Measurements from ENCODE around the gene TRIM27. TPM values are rescaled to one million over a fixed set of nuclear protein-coding genes. Genes with fewer than 3 reads are reported as not detected.

Gene TRIM27
- total RNA-seq, 1 experiment from 2014 or later = 79.8 TPM

DNA sequence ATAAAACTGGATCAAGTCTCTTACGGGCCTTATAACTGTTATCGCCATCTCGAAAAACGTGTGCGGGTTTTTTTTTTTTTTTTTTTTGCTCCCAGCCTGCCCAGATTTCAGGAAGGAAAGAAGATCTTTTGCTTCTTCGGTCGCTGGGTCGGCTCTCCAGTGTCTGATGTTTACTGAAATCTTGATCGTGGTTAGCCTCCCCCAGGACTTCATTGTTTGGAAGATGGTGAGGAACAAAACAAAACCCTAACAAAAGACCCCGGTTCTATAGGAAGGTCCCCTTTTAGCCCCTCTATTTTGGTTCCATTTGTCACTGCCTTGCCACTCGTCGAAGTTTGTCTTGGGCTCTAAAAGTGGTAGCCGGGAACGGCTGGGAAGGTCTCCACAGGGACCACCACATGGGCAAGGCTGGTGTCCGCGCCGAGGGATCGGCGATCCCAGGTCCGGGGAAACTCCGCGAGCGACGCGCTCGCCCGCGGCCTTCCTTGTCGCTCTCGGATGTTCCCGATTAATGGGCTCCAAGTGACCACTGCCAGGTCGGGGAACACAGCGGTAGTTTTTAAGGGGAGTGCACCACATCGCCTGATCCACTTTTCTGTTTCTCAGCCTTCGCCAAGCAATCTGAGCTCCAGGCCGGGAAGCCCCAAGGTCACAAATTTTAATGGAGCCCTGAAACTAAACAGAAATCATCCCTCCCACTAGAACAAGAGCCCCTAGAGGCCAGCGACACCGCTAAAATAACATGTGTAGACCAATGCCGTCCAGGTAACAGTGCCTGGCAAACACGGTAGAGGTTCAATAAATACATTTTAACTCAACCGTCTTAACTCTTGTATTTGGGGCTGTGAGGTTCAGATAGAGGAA, 27.0 kb downstream of the TRIM27 start (continued):
- TF ChIP-seq, protein P1, sequence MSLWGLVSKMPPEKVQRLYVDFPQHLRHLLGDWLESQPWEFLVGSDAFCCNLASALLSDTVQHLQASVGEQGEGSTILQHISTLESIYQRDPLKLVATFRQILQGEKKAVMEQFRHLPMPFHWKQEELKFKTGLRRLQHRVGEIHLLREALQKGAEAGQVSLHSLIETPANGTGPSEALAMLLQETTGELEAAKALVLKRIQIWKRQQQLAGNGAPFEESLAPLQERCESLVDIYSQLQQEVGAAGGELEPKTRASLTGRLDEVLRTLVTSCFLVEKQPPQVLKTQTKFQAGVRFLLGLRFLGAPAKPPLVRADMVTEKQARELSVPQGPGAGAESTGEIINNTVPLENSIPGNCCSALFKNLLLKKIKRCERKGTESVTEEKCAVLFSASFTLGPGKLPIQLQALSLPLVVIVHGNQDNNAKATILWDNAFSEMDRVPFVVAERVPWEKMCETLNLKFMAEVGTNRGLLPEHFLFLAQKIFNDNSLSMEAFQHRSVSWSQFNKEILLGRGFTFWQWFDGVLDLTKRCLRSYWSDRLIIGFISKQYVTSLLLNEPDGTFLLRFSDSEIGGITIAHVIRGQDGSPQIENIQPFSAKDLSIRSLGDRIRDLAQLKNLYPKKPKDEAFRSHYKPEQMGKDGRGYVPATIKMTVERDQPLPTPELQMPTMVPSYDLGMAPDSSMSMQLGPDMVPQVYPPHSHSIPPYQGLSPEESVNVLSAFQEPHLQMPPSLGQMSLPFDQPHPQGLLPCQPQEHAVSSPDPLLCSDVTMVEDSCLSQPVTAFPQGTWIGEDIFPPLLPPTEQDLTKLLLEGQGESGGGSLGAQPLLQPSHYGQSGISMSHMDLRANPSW (CRISPR knock-in tag; conservative IDR thresholded peaks at IDR 0.05; ENCODE audit: low read depth) = no peak
- no peak for TF ChIP-seq CREB1 (CRISPR knock-in tag; IDR thresholded peaks at IDR 0.05)
- TF ChIP-seq, protein P2, sequence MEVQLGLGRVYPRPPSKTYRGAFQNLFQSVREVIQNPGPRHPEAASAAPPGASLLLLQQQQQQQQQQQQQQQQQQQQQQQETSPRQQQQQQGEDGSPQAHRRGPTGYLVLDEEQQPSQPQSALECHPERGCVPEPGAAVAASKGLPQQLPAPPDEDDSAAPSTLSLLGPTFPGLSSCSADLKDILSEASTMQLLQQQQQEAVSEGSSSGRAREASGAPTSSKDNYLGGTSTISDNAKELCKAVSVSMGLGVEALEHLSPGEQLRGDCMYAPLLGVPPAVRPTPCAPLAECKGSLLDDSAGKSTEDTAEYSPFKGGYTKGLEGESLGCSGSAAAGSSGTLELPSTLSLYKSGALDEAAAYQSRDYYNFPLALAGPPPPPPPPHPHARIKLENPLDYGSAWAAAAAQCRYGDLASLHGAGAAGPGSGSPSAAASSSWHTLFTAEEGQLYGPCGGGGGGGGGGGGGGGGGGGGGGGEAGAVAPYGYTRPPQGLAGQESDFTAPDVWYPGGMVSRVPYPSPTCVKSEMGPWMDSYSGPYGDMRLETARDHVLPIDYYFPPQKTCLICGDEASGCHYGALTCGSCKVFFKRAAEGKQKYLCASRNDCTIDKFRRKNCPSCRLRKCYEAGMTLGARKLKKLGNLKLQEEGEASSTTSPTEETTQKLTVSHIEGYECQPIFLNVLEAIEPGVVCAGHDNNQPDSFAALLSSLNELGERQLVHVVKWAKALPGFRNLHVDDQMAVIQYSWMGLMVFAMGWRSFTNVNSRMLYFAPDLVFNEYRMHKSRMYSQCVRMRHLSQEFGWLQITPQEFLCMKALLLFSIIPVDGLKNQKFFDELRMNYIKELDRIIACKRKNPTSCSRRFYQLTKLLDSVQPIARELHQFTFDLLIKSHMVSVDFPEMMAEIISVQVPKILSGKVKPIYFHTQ (CRISPR knock-in tag; IDR thresholded peaks at IDR 0.05) = peak; percentile 69; the same call in 1 of the 2 replicates
- TF ChIP-seq FOXK1 (CRISPR knock-in tag; IDR thresholded peaks at IDR 0.05) = no peak
- TF ChIP-seq, protein P3, sequence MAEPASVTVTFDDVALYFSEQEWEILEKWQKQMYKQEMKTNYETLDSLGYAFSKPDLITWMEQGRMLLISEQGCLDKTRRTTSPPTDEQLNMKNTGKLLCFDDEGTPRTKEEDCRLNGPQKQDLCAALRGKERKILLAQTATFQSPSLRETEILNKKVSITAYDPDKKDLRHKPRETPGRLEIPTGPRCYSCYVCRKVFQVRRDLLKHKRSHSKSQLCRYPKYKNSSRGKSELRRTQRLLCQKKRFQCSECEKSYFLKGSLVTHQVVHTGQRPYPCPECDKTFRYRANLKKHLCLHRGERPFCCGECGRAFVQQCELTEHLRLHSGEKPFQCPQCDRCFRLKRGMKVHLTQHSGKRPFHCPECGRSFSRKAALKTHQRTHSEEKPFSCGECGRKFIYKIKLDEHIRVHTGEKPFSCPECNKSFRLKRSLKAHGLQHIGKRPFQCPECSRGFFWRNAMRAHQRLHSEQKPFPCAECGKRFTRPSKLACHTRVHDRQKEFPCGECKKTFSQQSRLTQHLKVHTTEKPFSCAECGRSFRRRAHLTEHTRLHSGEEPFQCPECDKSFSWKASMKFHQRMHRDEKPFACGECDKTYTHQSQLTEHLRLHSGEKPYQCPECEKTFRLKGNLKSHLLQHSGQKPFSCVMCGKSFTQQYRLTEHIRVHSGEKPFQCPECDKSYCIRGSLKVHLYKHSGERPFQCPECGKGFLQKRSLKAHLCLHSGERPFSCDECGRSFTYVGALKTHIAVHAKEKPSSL (CRISPR knock-in tag; conservative IDR thresholded peaks at IDR 0.05) = no peak
- no peak for TF ChIP-seq ZNF121 (CRISPR knock-in tag; IDR thresholded peaks at IDR 0.05)
- no peak for TF ChIP-seq ESRRA (CRISPR knock-in tag; IDR thresholded peaks at IDR 0.05; ENCODE audit: borderline replicate concordance)
- TF ChIP-seq, protein P4, sequence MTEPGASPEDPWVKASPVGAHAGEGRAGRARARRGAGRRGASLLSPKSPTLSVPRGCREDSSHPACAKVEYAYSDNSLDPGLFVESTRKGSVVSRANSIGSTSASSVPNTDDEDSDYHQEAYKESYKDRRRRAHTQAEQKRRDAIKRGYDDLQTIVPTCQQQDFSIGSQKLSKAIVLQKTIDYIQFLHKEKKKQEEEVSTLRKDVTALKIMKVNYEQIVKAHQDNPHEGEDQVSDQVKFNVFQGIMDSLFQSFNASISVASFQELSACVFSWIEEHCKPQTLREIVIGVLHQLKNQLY (CRISPR knock-in tag; IDR thresholded peaks at IDR 0.05) = no peak
- TF ChIP-seq GRHL2 (CRISPR knock-in tag; IDR thresholded peaks at IDR 0.05; ENCODE audit: insufficient replicate concordance, severe bottlenecking) = no peak
- TF ChIP-seq JAZF1 (CRISPR knock-in tag; IDR thresholded peaks at IDR 0.05) = 0 out of 2 replicates have a peak, but pooled peaks have one; percentile 22
- no peak for TF ChIP-seq ATF1 (CRISPR knock-in tag; IDR thresholded peaks at IDR 0.05)
- TF ChIP-seq, protein P5, sequence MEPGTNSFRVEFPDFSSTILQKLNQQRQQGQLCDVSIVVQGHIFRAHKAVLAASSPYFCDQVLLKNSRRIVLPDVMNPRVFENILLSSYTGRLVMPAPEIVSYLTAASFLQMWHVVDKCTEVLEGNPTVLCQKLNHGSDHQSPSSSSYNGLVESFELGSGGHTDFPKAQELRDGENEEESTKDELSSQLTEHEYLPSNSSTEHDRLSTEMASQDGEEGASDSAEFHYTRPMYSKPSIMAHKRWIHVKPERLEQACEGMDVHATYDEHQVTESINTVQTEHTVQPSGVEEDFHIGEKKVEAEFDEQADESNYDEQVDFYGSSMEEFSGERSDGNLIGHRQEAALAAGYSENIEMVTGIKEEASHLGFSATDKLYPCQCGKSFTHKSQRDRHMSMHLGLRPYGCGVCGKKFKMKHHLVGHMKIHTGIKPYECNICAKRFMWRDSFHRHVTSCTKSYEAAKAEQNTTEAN (CRISPR knock-in tag; IDR thresholded peaks at IDR 0.05) = no peak
- TF ChIP-seq CREM (CRISPR knock-in tag; IDR thresholded peaks at IDR 0.05) = no peak
- no peak for TF ChIP-seq ELF4 (CRISPR knock-in tag; IDR thresholded peaks at IDR 0.05; ENCODE audit: low read depth)
- 0 out of 2 replicates have a peak, but pooled peaks have one; percentile 18 for TF ChIP-seq ETV6 (CRISPR knock-in tag; IDR thresholded peaks at IDR 0.05)
- TF ChIP-seq GTF2I (CRISPR knock-in tag; conservative IDR thresholded peaks at IDR 0.05) = no peak
- no peak for TF ChIP-seq TCF7 (CRISPR knock-in tag; IDR thresholded peaks at IDR 0.05; ENCODE audit: low read depth)
- TF ChIP-seq ZNF416 (CRISPR knock-in tag; IDR thresholded peaks at IDR 0.05) = no peak
- no peak for TF ChIP-seq FOXP1 (CRISPR knock-in tag; IDR thresholded peaks at IDR 0.05; ENCODE audit: borderline replicate concordance)
- TF ChIP-seq EMX1 (CRISPR knock-in tag; IDR thresholded peaks at IDR 0.05) = no peak
- TF ChIP-seq NFATC4 (CRISPR knock-in tag; IDR thresholded peaks at IDR 0.05) = no peak
- TF ChIP-seq ZBTB21 (CRISPR knock-in tag; IDR thresholded peaks at IDR 0.05; ENCODE audit: borderline replicate concordance) = no peak
- TF ChIP-seq SOX15 (CRISPR knock-in tag; IDR thresholded peaks at IDR 0.05) = no peak
- no peak for TF ChIP-seq GABPB1 (CRISPR knock-in tag; IDR thresholded peaks at IDR 0.05)
- TF ChIP-seq, protein P6, sequence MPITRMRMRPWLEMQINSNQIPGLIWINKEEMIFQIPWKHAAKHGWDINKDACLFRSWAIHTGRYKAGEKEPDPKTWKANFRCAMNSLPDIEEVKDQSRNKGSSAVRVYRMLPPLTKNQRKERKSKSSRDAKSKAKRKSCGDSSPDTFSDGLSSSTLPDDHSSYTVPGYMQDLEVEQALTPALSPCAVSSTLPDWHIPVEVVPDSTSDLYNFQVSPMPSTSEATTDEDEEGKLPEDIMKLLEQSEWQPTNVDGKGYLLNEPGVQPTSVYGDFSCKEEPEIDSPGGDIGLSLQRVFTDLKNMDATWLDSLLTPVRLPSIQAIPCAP (CRISPR knock-in tag; IDR thresholded peaks at IDR 0.05) = no peak
- TF ChIP-seq, protein P7, sequence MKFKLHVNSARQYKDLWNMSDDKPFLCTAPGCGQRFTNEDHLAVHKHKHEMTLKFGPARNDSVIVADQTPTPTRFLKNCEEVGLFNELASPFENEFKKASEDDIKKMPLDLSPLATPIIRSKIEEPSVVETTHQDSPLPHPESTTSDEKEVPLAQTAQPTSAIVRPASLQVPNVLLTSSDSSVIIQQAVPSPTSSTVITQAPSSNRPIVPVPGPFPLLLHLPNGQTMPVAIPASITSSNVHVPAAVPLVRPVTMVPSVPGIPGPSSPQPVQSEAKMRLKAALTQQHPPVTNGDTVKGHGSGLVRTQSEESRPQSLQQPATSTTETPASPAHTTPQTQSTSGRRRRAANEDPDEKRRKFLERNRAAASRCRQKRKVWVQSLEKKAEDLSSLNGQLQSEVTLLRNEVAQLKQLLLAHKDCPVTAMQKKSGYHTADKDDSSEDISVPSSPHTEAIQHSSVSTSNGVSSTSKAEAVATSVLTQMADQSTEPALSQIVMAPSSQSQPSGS (CRISPR knock-in tag; IDR thresholded peaks at IDR 0.05; ENCODE audit: borderline replicate concordance, low read depth) = no peak
- no peak for TF ChIP-seq ZNF232 (CRISPR knock-in tag; IDR thresholded peaks at IDR 0.05)
